ENCODE data around the gene CDH4. TPM values are rescaled to one million over a fixed set of nuclear protein-coding genes. Genes with fewer than 3 reads are reported as not detected.

Gene CDH4
- total RNA-seq, 2 donors from 2014 or later, result 0.05 to 2.2 TPM

DNA sequence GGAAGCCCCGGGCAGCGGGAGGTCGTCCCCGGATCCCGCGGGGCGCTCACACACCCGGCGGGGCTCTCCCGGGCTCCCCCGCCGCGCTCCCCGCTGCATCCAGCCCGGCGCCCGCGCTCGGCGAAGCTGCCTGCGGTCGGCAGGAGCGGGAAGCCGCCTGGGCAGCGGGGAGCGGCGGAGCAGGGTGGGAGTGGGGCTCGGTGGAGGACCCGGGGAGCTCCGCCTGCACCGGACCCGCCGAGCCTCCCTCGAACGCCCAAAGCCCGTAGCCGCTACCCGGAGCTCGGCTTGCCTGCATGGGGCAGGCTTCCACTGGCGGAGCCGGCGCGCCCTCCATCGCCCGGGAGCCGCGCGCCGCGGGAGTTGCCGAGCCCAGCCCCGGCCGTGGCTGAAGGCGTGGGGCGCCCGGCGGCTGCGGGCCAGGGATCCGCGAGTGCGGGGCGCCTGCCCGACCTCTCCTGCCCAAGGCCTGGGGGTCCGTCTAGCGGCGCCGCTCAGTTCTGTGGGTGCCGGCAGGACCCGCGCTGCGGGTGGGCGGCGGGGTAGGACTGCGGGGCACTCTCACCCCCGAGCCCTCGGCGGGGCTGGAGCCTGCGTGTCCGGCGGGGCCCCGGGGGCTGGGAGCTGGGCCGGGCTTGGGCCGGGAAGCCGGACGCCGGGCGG is 671 bp downstream of the CDH4 start:
- intact Hi-C loops (cut with DNase I), result no loop called here
- no peaks in the 10 kb centered on the region for H3K36me3 ChIP-seq
- no peaks in the 10 kb centered on the region for H3K4me1 ChIP-seq (replicated peaks)
- peak overlapping the region; percentile 12 to 31 for H3K4me3 ChIP-seq
- no peak overlapping the region for H3K27ac ChIP-seq
- TF ChIP-seq POLR2AphosphoS5 (IDR thresholded peaks at IDR 0.05) (no peak), POLR2A (IDR thresholded peaks at IDR 0.05) (no peak)
- no peak for DNase-seq (ENCODE audit: low spot score)
- H3K9me3 ChIP-seq, result no peaks in the 10 kb centered on the region
- H3K27me3 ChIP-seq (replicated peaks; ENCODE audit: insufficient read depth), result peaks cover 2% of the 10 kb centered on the region
- 2% methylated on average over 26 of the region's 87 CpGs for WGBS

DNA sequence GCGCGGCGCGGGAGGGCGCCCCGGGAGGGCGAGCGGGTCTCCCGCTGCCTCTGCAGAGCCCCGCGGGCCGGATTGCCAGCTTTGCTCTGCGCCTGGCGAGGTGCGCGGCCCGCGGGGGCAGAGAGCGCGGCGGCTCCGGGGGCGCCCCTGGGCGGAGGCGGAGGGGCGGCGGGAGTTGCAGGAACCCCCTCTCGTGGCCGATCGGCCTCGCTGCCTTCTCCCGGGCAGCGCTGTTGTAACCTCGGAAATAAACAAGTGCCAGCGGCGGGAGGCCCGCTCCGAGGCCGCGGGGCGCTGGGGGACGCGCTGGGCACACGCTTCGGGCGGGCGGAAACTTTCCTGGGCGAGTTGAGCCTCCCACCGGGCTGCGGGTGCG is 1.2 kb downstream of the CDH4 start:
- no peak for DNase-seq (ENCODE audit: low spot score)
- 2% methylated on average over 27 of the region's 51 CpGs for WGBS
- intact Hi-C loops (cut with DNase I), result no loop called here
- Histone ChIP-seq H3K9me3 (no peaks in the 10 kb centered on the region), H3K27me3 (replicated peaks; ENCODE audit: insufficient read depth) (peaks cover 2% of the 10 kb centered on the region), H3K4me3 (peak overlapping the region; percentile 12 to 31), H3K36me3 (no peaks in the 10 kb centered on the region), H3K4me1 (replicated peaks) (no peaks in the 10 kb centered on the region), H3K27ac (no peak overlapping the region)
- TF ChIP-seq CTCF (IDR thresholded peaks at IDR 0.05) (no peak), POLR2AphosphoS5 (IDR thresholded peaks at IDR 0.05) (no peak), POLR2A (IDR thresholded peaks at IDR 0.05) (no peak)

GRCh38 chr20:61253640-61254511 is 1.8 kb downstream of the CDH4 start:
- Histone ChIP-seq H3K4me1 (replicated peaks) (no peaks in the 10 kb centered on the region), H3K36me3 (no peaks in the 10 kb centered on the region), H3K27ac (no peak overlapping the region), H3K27me3 (replicated peaks; ENCODE audit: insufficient read depth) (peaks cover 2% of the 10 kb centered on the region), H3K9me3 (no peaks in the 10 kb centered on the region), H3K4me3 (peak overlapping the region; percentile 12 to 31)
- 19% methylated on average over 56 of the region's 62 CpGs for WGBS
- no peak for DNase-seq (ENCODE audit: low spot score)
- intact Hi-C loops (cut with DNase I), result no loop called here
- no peak for TF ChIP-seq POLR2AphosphoS5 (IDR thresholded peaks at IDR 0.05)
- no peak for TF ChIP-seq POLR2A (IDR thresholded peaks at IDR 0.05)
- TF ChIP-seq CTCF (IDR thresholded peaks at IDR 0.05), result no peak

- H3K27me3 ChIP-seq (replicated peaks; ENCODE audit: insufficient read depth), result peaks cover 2% of the 10 kb centered on the region
Observed at GRCh38 chr20:61254881-61255626, 3.0 kb downstream of the CDH4 start.

More at GRCh38 chr20:61254881-61255626, 3.0 kb downstream of the CDH4 start:
- Histone ChIP-seq H3K4me3 (no peak overlapping the region), H3K27ac (no peak overlapping the region), H3K9me3 (no peaks in the 10 kb centered on the region), H3K36me3 (no peaks in the 10 kb centered on the region), H3K4me1 (replicated peaks) (no peaks in the 10 kb centered on the region)
- intact Hi-C loops (cut with DNase I), result no loop called here
- no peak for TF ChIP-seq POLR2A (IDR thresholded peaks at IDR 0.05)
- no peak for TF ChIP-seq CTCF (IDR thresholded peaks at IDR 0.05)
- no peak for TF ChIP-seq POLR2AphosphoS5 (IDR thresholded peaks at IDR 0.05)
- no peak for DNase-seq (ENCODE audit: low spot score)
- 88% methylated on average over 11 of the region's 11 CpGs for WGBS

All from prostate gland (tissue), 2 donors.